ENCODE data around the gene PTH2. TPM values are rescaled to one million over a fixed set of nuclear protein-coding genes. Genes with fewer than 3 reads are reported as not detected.

PTH2 gene
- total and polyA plus RNA-seq, 10 of the 15 experiments (the other 5 are each of a cell fraction or from before 2014, with no cell fraction given): not detected

GRCh38 chr19:49387936-49388372 is 35.3 kb downstream of the PTH2 start, which contains the start of gene KASH5:
TSS of gene KASH5 (plus strand) at chr19:49388249. CDS start at chr19:49390884, 2,635 bp downstream.
- Histone ChIP-seq H3K36me3 (ENCODE audit: control insufficient read depth in 2 of 2, insufficient read depth in 2 of 2, low read length in 1 of 2) (no peaks in the 10 kb centered on the region), H3K79me2 (ENCODE audit: control insufficient read depth, insufficient read depth, low read length) (no peaks in the 10 kb centered on the region), H3K4me1 (ENCODE audit: control insufficient read depth, insufficient read depth, low read length) (no peaks in the 10 kb centered on the region), H4K20me1 (ENCODE audit: control insufficient read depth, insufficient read depth) (no peaks in the 10 kb centered on the region), H2AFZ (ENCODE audit: control insufficient read depth, low read depth, low read length) (no peak within 1 kb of the TSS), H3K27ac (ENCODE audit: control insufficient read depth, insufficient read depth) (no peak within 1 kb of the TSS), H3K9ac (ENCODE audit: control insufficient read depth, insufficient read depth, low read length) (no peak within 1 kb of the TSS), H3K4me2 (ENCODE audit: control insufficient read depth, insufficient read depth) (no peak within 1 kb of the TSS), H3K4me3 (no peak within 1 kb of the TSS), H3K9me3 (replicated peaks; ENCODE audit: control insufficient read depth, insufficient read depth, low read length) (no peaks in the 10 kb centered on the region), H3K27me3 (replicated peaks in 1 of 2; ENCODE audit: control insufficient read depth in 2 of 2, insufficient read depth in 2 of 2, low read length in 1 of 2) (no peaks in the 10 kb centered on the region)
- FAIRE-seq (no peak), DNase-seq (ENCODE audit: low read depth, low spot score) (no peak), ATAC-seq (no peak)
- ChIA-PET RAD21 (ENCODE audit: unreplicated experiment) (interaction anchor here (0.8 kb wide), 1 partner anchor 39 kb away, joined by 3 read pairs; no protein-coding TSS in a partner anchor), SMC1A (ENCODE audit: uncharacterized antibody, unreplicated experiment) (interaction anchor here (0.7 kb wide), 1 partner anchor 8 kb away, joined by 3 read pairs; no protein-coding TSS in a partner anchor), CTCF (no interaction called here), POLR2A (interaction anchor here (0.6 to 0.7 kb wide), 2 partner anchors 48 to 62 kb away, joined by 3 to 4 read pairs; no protein-coding TSS in a partner anchor)
- in situ Hi-C loops (cut with MboI) (no loop called here), intact Hi-C loops (cut with micrococcal nuclease; ENCODE audit: unreplicated experiment) (no loop called here)
- no TSS peak for BruUV-seq (replicated peaks)
- TF ChIP-seq ZNF687 (IDR thresholded peaks at IDR 0.05) (no peak), RAD51 (IDR thresholded peaks at IDR 0.05) (no peak), LARP7 (IDR thresholded peaks at IDR 0.05) (no peak), MEF2B (IDR thresholded peaks at IDR 0.05; ENCODE audit: partially characterized antibody, poor library complexity, severe bottlenecking) (no peak), REST (IDR thresholded peaks at IDR 0.05; ENCODE audit: low read depth, low read length) (no peak), ZNF207 (IDR thresholded peaks at IDR 0.05; ENCODE audit: borderline replicate concordance) (no peak), IKZF2 (IDR thresholded peaks at IDR 0.05) (no peak), STAT1 (conservative IDR thresholded peaks at IDR 0.05) (no peak), SUZ12 (IDR thresholded peaks at IDR 0.05; ENCODE audit: unreplicated experiment) (no peak), MXI1 (IDR thresholded peaks at IDR 0.05; ENCODE audit: low read depth, low read length) (no peak), MEF2A (IDR thresholded peaks at IDR 0.05; ENCODE audit: insufficient read depth, low read depth, low read length) (no peak), IRF5 (IDR thresholded peaks at IDR 0.05; ENCODE audit: borderline replicate concordance) (no peak)
- 88% methylated on average over 24 of the region's 40 CpGs for WGBS (ENCODE audit: insufficient coverage, insufficient replicate concordance, low lambda C conversion rate, missing lambda C conversion rate)

All from GM12878 (cell line).